C4-2B (cell line): Measurements from ENCODE around the gene AP3B2.
"Not testable (repeated sequence)": the region's sequence is repeated elsewhere in the genome, so short reads cannot be mapped to it uniquely, and the experiment has no call there.

Source experiments
- H3K27ac ChIP-seq: fragments of 450-650 bp; 2 replicates; pipeline ENCODE4 v1.5.1; 2017
- ZFX ChIP-seq: fragments of 450-650 bp; IDR thresholded peaks from 2 replicates; pipeline ENCODE4 v1.6.1; 2017
- TF ChIP-seq, protein P1 (sequence below): fragments of 450-650 bp; conservative IDR thresholded peaks from 2 replicates; pipeline ENCODE4 v1.5.1; 2017; ENCODE audit warnings: mild to moderate bottlenecking

Gene AP3B2

DNA sequence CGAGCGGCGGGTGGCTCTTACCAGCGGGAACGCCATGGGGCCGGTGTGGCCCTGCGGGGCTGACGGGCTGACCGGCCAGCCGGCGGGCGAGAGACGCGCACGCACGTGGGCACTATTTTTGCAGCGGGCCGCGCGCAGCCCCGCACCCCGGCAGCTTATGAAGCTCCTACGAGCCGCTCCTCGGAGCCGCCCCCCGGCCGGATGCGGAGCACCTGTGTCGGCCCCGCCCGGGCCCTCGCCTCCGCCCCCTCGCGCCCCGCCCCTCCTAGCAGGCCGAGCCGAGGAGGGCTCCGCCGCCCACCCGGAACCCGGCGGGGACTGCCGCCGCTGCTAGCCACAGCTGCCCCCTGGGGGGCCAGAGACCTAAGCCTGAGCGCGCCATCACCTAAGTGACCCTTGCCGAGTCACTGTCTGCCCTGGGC, 61.8 kb downstream of the AP3B2 start:
- no peak for TF ChIP-seq ZFX
- TF ChIP-seq, protein P1, sequence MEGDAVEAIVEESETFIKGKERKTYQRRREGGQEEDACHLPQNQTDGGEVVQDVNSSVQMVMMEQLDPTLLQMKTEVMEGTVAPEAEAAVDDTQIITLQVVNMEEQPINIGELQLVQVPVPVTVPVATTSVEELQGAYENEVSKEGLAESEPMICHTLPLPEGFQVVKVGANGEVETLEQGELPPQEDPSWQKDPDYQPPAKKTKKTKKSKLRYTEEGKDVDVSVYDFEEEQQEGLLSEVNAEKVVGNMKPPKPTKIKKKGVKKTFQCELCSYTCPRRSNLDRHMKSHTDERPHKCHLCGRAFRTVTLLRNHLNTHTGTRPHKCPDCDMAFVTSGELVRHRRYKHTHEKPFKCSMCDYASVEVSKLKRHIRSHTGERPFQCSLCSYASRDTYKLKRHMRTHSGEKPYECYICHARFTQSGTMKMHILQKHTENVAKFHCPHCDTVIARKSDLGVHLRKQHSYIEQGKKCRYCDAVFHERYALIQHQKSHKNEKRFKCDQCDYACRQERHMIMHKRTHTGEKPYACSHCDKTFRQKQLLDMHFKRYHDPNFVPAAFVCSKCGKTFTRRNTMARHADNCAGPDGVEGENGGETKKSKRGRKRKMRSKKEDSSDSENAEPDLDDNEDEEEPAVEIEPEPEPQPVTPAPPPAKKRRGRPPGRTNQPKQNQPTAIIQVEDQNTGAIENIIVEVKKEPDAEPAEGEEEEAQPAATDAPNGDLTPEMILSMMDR = no peak
- H3K27ac ChIP-seq = no peak overlapping the region

DNA sequence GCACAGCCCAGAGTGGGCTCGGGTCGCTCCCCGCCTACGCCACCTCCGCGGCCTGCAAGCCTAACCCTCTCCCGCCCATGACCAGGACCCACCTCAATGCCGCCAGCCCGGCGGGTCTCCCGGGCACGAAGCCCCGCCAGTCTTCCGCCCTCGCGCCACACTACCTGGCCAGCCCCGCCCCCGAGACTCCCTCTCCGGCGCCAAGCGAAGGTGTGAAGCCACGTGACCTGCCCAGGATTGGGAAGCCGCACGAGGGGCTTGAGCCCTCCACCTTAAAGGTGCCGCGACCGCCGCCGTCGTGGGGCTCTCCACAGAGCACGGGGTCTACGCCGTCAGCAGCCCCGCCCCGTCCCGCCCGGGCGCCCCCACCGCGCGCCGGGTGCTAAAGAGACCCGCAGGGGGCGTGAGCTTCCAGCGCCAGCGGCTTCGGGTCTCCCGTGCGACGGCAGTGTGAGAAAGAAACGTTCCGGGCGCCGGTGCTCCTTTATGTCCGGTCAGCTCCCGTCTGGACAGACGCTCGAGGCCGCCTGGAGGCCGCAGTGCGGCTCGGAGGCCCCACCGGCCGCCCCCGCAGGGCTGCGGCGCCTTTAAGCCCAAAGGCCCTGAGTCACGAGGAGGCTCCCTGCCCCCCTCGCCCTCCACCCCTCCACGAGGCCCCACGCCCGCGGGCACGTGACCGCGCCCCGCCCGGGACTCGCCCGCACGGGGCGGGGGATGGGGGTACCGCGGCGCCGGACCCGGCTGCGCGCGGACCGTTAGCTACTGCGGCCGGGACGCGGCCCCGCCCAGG, 62.4 kb downstream of the AP3B2 start, which contains the start of gene CPEB1:
CPEB1 (minus strand) TSS at position 319 of the 790 bp plus-strand sequence. CDS start 18,904 bp downstream, outside the sequence.
- H3K27ac ChIP-seq = no peak within 1 kb of the TSS
- TF ChIP-seq ZFX = no peak
- TF ChIP-seq, protein P1 = no peak

DNA sequence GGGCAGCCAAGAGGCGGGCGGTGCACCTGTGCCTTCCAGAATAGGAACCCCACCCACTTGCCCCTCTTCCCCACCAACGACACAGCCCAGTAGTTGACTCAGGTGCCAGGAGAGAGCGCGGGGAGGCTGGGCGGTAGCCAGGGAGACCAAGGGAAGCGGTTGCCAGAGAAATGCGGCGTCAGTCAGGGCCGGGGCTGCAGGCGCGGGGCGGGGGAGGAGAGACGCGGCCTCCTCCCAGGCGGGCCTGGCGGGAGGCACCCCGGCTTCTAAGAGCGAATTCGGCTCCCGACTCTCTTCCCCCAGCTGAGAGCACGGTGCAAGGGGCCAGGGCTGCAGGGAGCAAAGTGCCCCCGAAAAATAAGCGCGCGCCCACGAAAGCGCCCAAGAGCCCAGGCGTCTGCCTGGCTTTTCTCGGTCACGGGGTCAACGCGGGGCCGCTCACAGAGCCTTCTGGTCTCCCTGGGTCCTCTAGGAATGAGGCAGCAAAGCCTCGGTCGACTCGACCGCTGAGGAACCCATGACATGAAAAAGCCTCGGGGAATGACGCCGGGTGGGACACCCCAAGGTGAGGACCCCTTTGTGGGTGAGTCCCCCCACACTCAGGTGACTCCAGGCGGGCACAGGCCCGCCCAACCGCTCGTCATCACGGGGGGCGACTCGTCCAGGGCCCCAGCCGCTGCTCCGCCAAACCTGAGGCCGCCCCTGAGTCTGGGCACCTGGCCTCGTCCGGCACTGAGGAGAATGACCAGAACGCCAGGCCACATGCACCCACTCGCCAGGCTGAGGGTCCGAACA, 63.2 kb downstream of the AP3B2 start:
- TF ChIP-seq, protein P1 = no peak
- TF ChIP-seq ZFX = no peak

DNA sequence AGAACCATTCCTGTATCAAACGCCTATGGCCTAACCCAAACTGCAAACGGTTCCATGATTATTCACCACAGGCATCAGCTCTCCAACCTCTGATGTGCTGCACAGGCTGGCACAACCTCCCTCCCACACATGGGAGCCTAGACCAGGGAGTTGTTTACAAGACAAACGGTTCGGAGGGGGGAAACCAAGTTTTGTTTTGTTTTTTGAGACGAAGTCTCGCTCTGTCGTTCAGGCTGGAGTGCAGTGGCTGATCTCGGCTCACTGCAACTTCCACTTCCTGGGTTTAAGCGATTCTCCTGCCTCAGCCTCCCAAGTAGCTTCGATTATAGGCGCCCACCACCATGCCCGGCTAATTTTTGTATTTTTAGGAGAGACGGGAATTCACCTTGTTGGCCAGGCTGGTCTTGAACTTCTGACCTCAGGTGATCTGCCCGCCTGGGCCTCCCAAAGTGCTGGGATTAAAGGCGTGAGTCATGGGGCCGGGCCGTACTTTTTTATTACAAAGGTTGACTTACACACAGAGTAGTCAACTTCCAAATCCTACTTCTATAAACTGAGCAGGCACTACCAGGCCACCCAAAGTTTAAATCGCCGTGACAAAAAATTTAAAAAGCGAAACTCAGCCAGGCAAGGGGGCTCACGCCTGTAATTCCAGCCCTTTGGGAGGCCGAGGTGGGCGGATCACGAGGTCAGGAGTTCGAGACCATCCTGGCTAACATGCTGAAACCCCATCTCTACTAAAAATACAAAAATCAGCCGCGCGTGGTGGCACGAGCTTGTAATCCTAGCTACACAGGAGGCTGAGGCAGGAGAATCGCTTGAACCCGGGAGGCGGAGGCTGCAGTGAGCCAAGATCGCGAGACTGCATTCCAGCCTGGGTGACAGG, 64.5 kb downstream of the AP3B2 start:
- not testable (repeated sequence) for H3K27ac ChIP-seq

More for the DNA sequence above, 63.2 kb downstream of the AP3B2 start:
- H3K27ac ChIP-seq = no peak overlapping the region

DNA sequence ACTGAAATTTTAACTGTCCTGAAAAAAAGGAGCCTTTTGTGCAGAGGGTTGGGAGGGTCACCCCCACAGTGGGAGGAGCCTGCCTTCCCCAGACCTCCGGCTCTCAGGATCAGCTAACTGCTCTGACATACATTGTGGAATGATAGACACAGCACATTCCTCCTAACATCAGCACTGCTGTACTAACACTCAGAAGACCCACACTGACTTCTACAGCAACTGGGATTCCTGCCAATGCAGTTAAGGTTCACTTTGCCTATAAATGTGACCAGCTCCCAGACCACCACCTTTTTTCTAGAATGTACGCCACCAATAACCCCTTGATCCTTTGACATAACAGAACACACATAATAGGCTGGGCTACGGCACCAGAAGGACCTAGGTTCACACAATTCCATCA, 65.7 kb downstream of the AP3B2 start:
- no peak overlapping the region for H3K27ac ChIP-seq
- TF ChIP-seq, protein P1 = no peak
- TF ChIP-seq ZFX = no peak

DNA sequence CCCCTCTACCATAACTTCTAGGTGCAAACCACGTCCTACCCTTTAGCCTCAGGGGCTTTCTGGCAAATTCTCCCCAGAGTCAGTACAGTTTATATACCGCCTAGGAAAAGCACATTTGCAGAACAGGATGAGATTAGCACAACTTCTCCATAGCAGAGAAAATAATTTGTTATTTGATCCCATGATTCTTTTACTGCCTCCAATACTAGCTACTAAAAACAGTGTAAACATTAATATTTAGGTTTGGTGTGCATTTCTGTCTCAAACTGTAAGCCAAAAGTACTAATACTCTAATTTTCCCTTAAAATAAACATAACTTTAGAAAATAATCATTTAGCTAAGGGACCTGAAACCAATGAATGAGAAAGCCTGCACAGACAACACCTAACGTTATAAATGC, 67.0 kb downstream of the AP3B2 start:
- no peak overlapping the region for H3K27ac ChIP-seq
- TF ChIP-seq, protein P1 = no peak
- no peak for TF ChIP-seq ZFX

DNA sequence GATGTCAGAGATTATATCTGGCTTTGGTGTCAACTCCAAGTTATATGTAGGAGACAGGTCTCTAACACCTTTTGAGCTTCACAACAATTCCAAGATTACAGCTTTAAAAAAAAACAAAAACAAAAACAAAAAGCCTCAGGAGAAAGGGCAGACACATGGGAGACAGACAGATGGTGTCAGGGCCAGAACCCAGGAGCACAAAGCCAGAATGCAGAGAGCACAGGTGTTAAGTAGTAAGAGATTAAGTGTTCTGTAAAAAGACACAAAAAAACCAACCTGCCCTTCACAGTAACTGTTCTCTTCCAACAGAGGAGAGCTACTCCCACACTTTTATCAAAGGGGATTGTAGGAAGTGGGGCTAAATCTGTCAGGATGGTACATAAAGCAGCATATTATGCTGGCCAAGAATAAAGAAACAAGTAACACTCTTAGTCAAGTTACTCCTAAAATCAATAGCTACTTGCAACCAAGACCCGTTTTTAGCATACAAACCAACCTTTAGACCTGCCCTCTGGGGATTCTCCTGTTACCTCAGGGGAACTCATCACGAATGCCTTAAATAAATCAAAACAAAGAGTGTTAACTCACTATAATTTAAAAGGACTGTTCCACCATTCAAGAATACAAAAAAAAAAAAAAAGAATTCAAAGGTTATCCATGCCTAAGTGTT, 68.4 kb downstream of the AP3B2 start:
- H3K27ac ChIP-seq = no peak overlapping the region
- TF ChIP-seq ZFX = no peak
- TF ChIP-seq, protein P1 = no peak
